Activated effector memory CD4-positive, alpha-beta T cell treated with Interleukin-2 at 50 U/mL for 16 hours (primary cell): ENCODE measurements around the gene MBNL1.

Experiments used
- DNase-seq: peaks from one replicate; pipeline ENCODE4 v3.0.0-alpha.2; 2020

Gene MBNL1

DNA sequence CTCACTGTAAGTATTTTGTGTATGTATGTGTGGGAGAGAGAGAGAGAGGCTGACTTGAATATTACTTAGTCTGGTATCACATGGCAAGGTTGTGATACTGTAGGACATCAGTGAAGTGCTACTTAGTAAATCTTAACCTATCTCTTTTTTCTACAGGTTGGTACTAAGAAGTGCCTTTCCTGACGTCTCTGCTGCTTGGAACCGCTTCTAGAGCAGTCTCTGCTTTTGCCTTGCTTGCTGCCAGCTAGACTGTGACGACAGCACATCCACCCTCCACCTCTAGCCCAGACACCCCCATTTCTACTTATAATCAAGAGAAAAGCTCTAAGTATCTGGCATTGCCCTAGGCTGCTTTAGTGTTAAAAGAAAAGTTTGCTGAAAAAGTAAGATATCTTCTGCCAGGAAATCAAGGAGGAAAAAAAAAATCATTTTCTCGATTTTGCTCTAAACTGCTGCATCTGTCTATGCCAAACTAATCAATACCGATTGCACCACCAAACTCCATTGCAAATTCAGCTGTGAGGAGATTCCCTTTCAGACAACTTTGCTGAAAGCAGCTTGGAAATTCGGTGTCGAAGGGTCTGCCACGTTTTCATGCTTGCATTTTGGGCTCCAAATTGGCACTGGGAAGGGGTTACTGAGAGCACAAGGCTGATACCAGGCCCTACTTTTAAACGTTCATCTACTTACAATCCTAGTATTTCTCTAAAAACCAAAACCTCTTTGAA lies 30.7 kb downstream of the MBNL1 start:
- DNase-seq: no peak

DNA sequence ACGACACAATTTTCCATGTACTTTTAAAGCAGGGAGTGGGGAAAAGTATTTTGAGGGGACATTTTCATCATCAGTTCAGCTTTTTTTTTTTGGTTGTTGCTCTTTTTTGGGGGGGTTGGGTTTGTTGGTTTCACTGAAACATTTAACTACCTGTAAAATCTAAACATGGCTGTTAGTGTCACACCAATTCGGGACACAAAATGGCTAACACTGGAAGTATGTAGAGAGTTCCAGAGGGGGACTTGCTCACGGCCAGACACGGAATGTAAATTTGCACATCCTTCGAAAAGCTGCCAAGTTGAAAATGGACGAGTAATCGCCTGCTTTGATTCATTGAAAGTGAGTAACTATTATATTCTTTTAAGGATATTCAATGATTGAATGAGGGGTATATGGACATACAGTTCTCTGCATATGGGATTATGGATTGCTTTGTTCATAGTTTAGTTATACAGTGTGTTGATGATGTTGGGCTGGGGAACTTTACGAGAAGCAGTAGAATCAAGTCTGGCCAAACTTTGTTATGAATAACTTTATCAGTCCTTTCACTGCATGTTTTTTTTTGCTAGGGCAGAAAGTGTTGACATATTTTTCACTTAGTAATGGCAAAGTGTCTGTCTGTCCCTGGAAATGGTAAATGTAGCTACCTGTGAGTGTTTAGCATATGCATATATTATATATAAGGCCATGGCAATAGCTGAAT lies 31.5 kb downstream of the MBNL1 start:
- no peak for DNase-seq

DNA sequence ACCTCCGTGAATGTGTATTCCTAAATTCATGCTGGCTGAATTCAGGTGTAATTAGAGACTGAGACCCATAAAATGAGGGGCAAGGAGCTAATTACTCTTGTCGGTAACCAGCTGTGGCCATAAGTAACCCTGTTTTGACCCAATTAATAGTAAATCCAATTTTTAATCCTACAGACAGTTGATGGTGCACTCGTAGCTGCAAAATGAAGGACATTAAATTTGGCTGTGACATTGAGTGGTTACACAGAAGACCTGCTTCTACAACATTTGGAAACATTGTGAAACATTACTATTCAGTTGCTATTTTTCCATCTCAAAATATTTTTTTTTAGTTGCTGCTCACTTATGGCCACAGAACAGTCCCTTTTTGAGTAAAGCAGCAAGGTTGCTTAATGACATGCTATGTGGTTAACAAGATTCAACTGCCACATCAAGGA lies 33.0 kb downstream of the MBNL1 start:
- DNase-seq: no peak

DNA sequence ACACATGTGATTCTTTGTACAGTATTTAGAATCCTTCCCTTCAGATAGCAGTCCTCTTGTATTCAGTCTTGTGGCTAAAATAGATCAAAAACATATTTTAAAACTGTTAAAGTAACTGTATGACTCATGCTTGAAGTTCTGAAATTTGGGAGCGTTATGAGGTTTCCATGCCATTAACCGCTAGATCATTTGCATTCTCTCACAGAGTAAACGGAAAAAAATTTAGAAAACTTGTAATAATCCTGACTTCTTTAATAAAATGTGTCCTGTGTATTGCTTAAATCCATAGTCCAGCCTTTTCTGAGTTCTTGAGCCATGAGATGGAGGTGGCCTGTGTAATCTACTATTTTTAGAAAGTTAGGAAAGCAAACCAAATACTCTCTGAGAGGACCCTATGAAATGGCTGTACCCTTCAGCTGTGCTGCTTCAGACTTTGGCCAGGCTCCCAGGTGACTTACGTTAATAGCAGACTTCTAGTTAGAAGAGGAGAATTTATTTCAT lies 33.8 kb downstream of the MBNL1 start:
- DNase-seq: no peak

DNA sequence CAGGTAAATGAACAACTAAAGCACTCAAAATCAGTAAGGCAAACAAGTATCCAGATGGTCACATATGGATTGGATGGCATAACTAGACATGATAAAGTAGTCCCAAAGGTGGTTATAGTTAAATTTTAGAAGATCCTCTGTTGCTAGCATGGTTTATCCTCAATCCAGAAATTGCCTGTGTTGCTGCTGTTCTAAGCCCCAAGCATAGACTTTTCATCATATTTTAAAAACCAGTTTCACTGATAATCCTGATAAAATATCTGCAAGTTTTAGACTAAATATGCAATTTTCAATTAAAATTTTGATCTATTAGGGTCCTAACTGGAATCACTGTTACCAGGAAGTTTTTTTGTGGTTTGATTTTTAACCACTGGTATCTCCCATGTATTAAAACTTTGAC lies 35.4 kb downstream of the MBNL1 start:
- no peak for DNase-seq

DNA sequence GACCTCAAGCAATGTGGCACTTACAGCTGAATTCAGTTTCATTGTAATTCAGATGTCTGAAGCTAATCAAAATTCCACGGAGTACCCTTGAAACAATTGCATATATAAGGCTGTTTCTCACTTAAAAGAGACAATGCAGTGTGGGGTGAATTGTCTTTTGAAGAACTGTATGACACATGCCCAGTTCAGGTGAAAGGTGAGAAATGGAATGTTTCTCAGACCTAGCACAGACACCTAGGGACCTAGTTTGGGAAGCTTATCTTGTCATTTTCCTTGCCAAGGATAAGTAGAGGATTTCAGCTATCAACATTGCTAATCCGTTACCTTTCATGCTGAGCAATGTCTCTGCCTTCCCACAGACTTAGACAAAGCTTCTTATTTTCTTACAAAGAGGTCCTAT lies 36.3 kb downstream of the MBNL1 start:
- no peak for DNase-seq

DNA sequence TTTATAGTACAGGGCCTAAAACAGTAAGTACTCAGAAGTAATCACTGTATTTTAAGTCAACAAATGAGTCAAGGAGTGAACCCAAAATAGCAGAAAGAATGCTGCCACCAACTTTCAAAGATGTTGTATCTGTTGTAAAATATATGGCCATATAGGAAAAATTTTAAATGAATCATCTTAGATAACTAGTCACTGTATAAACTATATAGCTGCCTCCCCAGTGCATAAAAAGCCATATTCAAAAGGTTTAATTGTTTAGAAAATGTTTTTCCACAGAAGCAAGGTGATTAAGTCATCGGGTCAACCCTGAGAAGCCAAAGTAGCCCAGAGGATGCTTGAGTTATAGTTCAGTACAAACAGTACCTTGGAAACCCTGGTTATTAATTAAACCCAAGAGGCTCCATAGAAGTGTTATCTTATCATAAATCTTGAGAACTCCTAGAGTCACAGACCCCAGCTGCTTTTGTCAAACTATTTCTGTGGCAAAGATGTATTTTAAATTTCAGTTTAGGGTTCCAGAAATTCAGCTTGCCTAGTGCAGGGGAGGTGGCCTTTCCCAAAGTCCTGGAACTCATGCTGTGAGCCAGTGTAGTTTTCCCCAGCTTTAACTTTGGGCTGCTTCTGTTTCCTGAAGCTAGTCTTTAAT lies 39.2 kb downstream of the MBNL1 start:
- DNase-seq: no peak

DNA sequence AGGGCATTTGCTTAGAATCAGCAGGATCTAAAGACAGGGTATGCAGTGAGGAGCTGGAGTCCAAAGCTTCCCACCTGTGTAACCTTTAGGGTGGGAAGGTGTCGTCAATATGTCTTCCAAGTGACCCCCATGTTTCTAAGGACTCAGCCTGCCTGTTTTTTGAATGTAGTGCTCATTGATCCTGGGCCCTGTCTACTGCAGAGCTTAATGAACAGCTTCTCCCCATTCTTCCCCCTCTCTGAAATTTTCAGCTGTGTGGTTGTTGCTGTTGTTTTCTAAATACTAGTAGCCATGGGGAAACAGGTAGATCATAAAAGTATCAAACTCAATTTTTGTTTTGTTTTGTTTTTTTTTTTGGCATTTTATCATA lies 39.7 kb downstream of the MBNL1 start:
- no peak for DNase-seq

DNA sequence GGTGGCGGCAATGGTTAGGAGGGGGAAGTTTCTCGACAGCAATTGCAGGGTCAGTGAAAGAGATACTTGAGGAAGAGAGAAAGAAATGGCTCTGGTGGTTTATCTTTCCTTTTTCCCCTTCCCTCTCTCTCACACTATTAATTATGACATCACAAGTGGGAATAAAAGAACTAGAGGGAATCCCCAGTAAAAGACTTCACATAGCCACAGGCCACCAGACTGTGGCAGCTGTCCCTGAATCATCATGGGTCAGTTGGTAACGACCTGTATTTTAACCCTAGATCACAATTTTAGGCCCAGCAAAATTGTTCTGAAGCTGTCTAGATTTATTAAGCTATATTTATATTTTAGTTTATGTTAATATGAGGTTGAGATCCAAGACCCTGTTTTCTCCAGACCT lies 40.3 kb downstream of the MBNL1 start:
- no peak for DNase-seq

DNA sequence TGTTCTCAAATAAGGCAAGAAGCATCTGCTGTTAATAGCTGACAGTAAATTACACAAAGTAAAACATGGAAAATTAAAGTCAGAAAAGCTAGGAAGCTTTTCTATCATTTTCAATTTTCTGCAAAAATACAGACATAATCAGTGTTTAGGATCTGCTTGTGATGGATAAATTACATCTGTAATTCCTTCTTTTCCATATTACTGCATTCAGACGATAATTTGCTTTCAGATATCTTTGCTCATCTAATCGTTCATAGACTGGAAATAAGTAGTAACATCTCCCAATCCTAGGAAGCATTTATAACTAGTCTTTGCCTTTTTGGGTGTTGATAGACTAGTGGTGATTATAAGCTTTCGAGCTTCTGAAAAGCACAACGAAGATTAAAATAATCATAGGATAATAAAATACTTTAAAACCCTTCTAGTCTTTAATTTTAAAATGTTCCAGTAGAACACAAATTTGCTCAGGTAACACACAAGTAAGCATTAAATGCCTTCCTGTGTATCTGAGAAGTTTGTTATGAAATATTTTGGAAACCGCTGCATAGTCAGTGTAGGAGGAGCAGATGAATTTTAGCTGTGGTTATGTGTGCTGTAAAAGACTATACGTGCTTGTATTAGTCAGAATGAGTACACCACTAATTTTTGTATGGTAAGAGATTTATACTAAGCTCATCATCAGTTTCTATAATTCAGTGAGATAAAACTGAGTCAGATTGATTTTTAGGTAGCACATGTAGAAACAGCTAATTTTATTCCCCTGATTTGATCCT lies 41.0 kb downstream of the MBNL1 start:
- DNase-seq: no peak

DNA sequence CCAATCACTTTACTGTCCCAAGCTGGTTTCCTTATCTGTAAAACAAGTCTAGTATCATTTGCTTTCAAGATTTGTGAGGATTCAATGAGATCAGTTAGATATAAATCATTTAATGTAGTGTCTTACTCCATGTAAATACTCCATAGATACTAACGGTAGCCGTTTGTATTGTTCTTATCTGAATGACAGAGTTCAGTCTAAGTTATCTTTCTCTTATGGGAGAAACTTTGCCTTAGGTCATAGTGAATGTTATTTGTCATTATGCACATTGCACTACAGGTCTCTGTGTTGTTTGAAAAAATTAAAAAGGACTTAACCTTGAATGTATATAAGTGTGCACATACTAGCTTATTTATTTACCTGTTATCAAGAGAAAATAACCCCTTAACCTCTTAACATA lies 44.7 kb downstream of the MBNL1 start:
- no peak for DNase-seq

DNA sequence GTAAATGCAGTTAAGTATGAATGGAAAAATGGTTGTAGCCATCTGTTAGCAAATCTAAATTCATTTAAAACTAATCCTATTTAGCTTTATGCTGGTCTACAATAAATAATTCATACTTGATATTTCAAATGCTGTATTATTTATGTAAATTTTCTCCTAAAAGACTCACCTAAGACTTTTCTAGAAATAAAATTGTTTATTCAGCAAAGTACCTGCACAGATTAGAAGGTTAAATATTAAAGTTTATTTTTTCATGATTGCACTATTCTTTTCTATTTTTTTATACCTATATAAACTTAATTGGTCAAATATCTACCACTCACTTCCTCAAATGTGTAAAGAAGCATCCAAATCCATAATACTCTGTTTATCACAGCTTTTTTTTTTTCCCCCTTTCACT lies 45.2 kb downstream of the MBNL1 start:
- no peak for DNase-seq

DNA sequence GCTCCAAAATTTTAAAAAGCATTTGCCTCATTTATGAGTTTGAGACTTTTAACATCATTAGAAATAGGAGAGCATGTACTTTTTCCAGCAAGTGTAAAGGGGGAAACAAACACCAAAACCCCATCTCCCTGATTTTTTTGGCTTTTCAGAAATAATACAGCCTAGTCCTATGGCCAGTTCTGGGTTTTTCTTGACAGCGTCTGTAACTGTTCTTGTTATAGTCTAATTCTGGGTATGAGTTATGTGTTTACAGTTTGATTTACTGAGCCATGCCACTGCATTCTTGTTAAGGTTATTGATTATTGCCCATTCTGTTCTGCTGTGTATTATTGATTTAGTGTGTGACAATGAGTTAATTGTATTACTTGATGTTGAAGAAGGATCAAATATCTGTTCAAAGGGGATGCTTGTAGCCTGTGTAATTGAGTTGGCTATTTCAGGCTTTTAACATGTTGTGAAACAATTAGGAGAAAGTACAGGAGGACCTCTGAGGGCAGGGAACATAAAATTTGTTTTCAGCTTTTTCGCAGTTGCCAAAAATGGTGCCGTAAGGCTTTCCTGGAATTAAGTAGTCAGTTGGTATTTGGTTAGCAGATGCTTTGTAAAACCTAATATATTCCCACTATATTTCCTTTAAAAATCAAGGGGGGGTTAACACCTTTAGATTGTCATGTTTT lies 46.1 kb downstream of the MBNL1 start:
- no peak for DNase-seq

DNA sequence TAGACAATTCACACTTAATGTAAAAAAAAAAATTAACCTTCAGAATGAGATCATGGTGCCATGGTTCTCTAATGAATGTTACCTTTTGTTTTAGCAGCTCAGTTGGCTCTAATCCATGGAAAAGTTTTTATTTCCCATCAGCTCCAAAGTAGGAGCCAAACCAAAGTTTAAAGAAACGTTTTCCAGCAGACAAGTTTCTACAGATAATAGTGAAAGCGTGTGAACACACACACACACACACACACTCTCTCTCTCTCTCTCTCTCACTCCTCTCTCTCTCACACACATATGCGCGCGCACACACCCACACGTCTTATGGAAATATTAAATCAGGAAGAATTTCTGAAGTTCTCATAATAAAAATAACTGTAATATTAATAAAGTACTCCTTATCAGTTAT lies 46.9 kb downstream of the MBNL1 start:
- DNase-seq: no peak

DNA sequence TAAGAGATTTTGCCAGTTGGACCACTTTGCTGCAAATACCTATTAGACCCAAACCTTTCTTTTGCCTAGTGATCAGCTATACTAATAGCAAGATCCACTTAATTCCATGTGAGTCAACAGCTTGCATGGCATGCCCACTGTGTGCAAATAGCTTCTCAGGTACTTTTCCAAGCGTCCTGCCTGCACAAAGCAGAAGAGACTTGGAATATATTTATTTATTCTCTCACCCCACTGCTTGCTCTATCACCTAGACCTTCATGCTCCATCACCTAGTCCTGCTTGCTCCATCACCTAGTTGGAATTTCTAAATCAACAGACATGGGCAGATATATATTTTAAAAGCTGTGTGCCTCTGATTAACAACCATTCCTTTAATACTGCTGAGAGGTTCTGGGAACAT lies 47.6 kb downstream of the MBNL1 start:
- no peak for DNase-seq

DNA sequence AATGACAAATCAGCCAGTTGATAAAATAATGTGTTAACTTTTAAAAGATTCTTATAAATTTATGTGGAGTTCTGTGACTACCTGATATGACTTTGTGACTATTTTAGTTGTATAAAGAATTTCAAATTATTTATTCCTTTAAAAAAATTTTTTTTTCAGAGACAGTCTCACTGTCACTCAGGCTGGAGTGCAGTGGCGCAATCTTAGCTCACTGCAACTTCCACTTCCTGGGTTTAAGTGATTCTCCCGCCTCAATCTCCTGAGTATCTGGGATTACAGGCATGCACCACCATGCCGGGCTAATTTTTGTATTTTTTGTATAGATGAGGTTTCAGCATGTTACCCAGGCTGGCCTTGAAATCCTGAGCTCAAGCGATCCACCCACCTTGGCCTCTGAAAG lies 48.5 kb downstream of the MBNL1 start:
- DNase-seq: no peak

DNA sequence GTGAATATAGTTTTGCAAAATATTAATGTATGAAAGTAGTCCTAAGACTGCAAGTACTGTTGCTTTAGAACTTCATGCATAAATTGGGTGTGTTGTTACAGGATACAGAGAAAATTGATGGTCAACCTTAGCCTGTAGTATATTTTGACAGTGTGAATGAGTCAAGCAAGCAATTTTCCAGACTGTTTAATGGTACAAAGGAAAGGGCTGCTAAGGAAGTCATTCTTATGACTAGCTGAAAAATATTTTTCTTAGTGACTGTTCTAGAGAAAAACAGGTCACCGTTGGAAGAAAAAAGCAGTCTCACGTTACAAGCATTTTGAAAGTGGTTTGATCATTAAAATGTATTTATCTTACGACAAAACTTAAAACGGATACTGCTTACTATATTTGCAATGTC lies 49.2 kb downstream of the MBNL1 start:
- DNase-seq: no peak

DNA sequence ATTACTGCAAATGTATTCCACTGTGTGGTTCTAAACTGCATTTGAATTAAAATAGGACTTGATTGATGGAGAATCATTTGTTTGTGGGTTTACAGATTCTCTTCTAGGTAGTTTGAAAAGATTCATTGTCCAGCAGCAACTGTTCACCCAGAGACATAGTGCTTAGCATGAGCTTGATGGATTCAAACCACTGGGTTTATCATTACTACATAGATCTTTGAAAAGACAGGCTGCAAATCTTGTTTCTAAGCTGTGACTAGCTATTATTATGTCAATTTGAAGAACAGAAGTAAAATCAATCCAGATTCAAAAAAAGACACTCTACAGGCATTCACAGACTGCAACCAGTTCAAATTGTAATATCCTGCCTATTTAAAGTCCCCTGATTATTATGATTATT lies 49.8 kb downstream of the MBNL1 start:
- no peak for DNase-seq

DNA sequence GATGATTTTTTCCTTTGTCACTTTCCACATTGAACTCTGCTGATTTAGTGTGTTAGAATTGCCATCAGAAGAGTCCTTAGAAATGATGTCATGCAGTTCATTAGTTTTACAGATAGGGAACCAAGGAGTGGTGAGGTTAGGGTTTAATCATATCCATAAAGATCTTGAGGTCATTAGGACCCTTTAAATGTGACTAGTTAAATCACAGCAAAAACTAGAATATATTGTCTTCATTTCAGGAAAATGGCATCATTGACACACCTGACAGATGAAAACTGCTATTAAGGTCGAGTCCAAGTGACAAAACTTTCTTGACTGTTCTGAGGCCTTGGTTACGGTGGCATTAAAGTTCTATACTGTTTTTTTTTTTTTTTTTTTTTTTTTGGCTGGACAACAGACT lies 50.5 kb downstream of the MBNL1 start:
- no peak for DNase-seq

DNA sequence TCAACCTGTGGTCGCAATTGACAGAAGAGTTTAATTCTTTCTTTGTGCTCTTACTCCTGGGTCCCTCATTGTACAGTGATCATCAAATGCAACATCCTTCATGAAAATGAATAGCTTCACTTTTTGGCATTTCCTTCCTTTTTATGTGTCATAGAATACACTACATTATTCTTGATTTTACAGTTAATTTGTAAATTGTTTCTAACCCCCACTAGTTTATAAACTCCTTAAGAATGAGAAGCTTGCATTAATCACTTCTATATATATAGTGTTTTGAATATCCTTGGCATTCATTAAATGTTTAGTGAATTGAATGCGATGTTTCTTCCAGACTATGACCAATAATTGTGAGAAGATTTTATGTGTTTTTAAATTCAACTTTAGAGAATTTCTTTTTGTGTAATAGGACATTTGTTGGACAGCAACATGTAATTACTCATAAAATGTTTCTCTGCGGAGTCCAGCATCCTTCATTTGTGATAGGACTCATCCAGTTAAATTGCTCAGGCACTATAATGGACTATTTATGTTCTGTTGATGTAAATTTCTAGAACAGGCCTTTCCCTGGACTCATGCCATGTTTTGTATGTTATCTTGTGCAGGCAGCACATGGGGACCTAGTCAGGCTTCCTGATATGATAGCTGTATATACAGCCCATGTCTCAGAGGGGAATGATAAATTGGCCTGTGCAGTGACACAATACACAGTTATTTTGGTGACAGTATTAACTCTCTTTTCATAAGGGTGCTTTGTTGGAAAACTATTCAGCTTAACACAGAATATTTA lies 51.3 kb downstream of the MBNL1 start:
- no peak for DNase-seq

DNA sequence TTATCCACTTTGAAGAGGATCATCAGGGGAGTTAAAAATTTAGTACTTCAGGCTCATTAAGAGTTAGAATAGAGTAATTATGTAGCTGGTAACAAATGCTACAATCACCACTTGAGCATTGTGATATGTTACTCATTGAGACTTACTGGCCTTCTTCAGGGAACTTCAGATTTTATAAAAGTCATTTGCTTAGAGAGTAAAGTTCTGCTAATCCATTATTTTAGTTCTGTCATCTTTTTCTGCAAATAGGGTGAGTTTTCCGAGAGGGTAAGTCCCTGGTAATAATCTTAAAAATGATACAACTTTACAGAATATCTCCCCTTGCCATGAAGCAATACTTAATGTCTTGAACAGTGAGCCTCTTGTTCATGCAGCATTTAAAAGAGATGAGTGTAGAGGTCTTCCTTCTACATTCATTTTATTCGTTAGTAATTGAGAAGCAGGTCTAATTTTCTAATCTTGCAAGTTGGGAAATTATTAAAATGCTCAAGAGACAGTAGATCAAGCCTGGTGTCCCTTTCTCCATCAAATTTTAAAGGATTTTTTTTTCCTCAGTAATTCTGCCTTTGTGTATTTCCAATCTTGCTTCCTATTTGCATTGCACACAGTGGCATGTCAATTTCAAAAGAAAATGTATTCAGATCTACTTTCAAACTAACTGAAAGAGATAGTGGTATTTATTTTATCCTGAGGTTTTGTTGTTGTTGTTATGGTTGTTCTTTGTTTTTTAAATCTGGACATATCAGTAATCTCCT lies 52.6 kb downstream of the MBNL1 start:
- no peak for DNase-seq
